GM19351 (cell line): ENCODE data around the gene DUSP9.

Experiments used
- ATAC-seq: cut with Tn5 transposase; IDR thresholded peaks from one replicate; pipeline ENCODE4 v1.9.1; 2021; ENCODE audit warnings: mild to moderate bottlenecking, moderate library complexity; ENCODE audit not compliant: unreplicated experiment

DUSP9 gene

GRCh38 chrX:153647461-153648357, 706 bp downstream of the DUSP9 start:
- ATAC-seq = no peak

GRCh38 chrX:153648358-153649177, 1.6 kb downstream of the DUSP9 start:
- no peak for ATAC-seq

DNA sequence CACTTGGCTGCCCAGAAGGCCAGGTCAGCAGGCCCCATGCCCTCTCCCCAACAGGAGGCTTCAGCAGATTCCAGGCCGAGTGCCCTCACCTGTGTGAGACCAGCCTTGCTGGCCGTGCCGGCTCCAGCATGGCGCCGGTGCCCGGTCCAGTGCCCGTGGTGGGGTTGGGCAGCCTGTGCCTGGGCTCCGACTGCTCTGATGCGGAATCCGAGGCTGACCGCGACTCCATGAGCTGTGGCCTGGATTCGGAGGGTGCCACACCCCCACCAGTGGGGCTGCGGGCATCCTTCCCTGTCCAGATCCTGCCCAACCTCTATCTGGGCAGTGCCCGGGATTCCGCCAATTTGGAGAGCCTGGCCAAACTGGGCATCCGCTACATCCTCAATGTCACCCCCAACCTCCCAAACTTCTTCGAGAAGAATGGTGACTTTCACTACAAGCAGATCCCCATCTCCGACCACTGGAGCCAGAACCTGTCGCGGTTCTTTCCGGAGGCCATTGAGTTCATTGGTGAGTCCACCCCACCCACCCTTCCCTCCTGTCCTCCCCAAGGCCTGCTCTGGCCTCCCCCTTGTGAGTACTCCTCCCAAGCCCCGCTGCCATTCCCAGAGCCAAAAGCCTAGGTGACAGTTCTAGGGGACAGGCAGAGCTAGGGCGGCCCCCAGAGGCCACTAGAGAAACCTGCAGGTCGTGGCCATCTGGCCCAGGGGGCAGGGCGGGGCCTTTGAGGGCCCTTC, 2.3 kb downstream of the DUSP9 start:
- ATAC-seq = peak; percentile 61

- ATAC-seq = no peak
Observed at GRCh38 chrX:153649915-153650782, 3.1 kb downstream of the DUSP9 start.

DNA sequence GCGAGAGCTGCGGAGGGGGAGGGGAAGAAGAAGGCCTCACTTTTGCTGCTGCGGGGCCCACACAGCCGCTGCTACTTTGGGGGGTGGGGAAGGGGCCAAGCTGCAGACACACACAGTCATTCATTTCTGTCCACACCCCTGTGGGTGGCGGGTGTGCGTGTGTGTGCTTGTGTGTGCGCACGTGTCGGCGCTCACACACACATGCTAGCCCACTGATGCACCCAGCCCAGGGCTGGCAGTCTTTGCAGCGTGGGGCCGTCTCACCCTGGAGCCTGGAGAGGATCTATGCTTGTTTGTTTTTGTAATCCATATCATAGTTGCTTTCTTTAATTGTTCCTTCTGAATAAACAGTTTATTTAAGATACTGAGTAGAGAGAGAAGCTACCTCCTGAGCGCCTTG, 4.0 kb downstream of the DUSP9 start:
- no peak for ATAC-seq

GRCh38 chrX:153651540-153652079, 4.6 kb downstream of the DUSP9 start:
- no peak for ATAC-seq

DNA sequence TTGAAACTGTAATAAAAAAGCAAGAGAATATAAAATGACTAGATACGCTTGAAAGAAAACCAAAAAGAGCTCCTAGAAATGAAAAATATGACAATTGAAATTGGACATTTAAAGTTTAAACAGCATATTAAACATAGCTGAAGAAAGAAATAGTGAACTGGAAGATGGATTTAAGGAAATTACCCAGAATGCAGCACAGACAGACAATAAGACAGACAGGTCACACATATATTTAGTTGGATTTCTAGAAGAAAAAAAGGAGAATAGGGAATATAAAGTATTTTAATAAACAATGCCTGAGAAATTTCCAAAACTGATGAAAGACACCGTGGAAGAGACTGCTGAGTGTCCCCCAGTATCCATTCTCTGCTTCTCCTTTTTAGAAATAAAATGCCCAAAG, 6.6 kb downstream of the DUSP9 start:
- ATAC-seq = no peak

DNA sequence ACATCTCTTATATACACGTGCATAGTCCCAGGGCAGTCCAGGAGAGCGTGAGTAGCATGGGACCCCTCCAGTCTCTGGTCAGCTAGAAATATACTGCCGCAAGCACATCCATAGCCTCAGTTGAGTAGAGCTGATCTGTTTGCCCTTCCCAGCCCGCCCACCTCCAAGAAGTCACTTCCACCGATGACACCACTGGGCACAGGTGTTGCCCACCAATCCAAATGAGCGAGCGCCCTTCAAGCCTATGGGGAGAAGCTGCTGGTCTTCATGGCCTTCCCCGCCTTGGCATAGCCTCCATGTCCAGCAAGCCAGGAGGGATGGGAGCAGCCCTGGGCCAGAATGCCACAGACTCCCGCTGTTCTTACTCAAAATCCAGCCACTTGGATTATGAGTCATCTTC, 10.2 kb downstream of the DUSP9 start:
- no peak for ATAC-seq

GRCh38 chrX:153659268-153659667, 12.3 kb downstream of the DUSP9 start:
- no peak for ATAC-seq

GRCh38 chrX:153662266-153662665, 15.3 kb downstream of the DUSP9 start:
- no peak for ATAC-seq

GRCh38 chrX:153665726-153666306, 18.8 kb downstream of the DUSP9 start:
- no peak for ATAC-seq

GRCh38 chrX:153667281-153667955, 20.4 kb downstream of the DUSP9 start:
- no peak for ATAC-seq

- peak; percentile 74 for ATAC-seq
Observed at GRCh38 chrX:153667956-153668396, 21.0 kb downstream of the DUSP9 start.

DNA sequence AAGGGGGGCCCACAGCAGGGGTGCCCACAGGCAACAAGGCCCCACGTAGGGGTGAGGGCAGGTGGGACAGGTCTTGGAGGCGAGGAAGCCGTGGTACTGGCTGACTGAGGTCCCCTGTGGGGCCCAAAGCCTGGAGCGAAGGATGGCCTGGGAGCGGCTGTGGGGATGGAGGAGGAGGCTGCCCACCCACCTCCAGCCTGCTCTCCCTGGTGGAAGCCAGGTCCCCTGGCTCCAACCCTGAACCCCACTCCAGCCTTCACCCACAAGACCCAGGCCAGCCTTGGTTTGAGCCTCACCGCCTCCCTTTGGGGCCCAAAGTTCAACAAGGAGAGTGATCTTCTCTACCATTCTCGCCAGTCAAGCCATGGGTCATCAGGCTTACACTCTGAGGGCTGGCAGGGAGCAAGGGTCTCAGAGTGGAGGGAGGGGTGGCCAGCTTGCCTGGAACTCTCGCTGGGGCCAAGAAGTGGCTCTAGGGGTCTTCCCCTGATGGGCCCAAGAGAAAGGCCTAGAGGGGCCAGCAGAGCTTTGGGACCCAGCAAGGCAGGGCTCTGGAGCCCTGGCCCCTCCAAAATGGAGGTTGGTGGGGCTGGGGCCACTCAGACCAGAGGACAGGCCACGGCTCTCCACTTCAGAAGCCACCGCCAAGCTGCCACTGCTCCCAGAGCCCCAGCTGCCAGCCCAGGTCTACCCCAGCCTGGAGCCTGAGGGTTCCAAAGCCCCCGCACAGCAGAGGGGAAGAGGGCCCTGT, 21.6 kb downstream of the DUSP9 start:
- ATAC-seq = no peak

DNA sequence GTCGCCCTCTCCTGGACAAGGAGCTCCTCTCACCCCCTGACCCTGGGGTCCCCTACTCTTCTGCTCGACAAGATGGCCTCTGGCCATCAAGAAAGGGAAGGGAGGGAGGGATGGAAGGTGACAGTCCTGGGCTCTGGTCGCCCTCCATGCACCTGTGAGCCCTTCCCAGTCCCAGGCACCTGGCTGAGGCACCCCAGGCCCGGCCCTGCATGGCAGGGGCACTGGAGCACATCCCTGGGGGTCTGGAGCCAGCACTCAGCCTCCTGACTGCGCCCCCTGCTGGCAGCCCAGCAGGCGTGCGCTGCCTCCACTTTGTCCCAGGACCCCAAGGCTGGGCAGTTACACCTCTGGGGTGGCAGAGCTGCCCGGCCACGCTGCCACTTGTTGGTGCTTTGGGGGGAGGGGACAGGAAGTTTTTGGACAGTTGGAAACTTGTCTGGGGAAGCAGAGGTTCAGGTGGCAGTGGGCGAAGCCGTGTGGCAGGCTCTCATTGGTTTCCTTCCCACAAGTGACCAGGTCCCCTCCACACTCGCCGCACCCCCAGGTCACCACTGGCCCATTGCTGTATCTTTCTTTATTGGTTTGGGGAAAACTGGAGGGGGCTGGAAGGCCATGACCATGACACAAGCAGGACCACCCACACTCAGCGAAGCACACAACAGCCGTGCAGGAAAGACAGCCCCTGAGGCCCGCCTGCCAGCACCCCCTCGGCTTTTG, 22.3 kb downstream of the DUSP9 start:
- no peak for ATAC-seq

GRCh38 chrX:153669901-153670731, 23.1 kb downstream of the DUSP9 start:
- no peak for ATAC-seq
